OCI-LY7 (cell line): ENCODE data around the gene TMX1. TPM values are rescaled to one million over a fixed set of nuclear protein-coding genes. Genes with fewer than 3 reads are reported as not detected.
A peak's percentile ranks its signal among the peaks of the same experiment; 100 is the strongest.
"Not testable (repeated sequence)": the region's sequence is repeated elsewhere in the genome, so short reads cannot be mapped to it uniquely, and the experiment has no call there.

Experiments
- BruUV-seq: library from RNA; stranded (reverse); fragments of 400-500 nt; replicated peaks from 2 replicates; lab custom pipeline; 2021; lab: Mats Ljungman, UMichigan
- CTCF ChIA-PET: fragments of 300-600 bp; sonication (Branson Sonifier 250); formaldehyde crosslinking; loops from one replicate; lab custom pipeline; 2022; ENCODE audit warnings: antibody characterized with exemption; ENCODE audit not compliant: unreplicated experiment; lab: Charles Lee
- POLR2A ChIA-PET: fragments of 300-600 bp; sonication (Branson Sonifier 250); formaldehyde crosslinking; loops from one replicate; lab custom pipeline; 2022; ENCODE audit warnings: antibody characterized with exemption; lab: Charles Lee
- DNase-seq: peaks from one replicate; pipeline ENCODE4 v3.0.0-alpha.2; 2015; ENCODE audit warnings: low spot score
- H2AFZ ChIP-seq: fragments of 200-600 bp; sonication (generic), shearing (Covaris generic); 2 replicates; pipeline ENCODE4 v1.6.1; 2014; ENCODE audit warnings: mild to moderate bottlenecking, antibody characterized with exemption, low read length, moderate library complexity
- H3K27ac ChIP-seq: fragments of 200-600 bp; sonication (generic); 2 replicates; pipeline ENCODE4 v1.5.1; 2014; ENCODE audit warnings: mixed run types, low read depth, mild to moderate bottlenecking, moderate library complexity, low read length, inconsistent platforms; ENCODE audit not compliant: poor library complexity, severe bottlenecking
- H3K36me3 ChIP-seq: fragments of 200-600 bp; sonication (generic); 2 replicates; pipeline ENCODE4 v1.6.1; 2014; ENCODE audit warnings: mild to moderate bottlenecking, antibody characterized with exemption, low read length, moderate library complexity, mixed read lengths; ENCODE audit not compliant: insufficient read depth
- H3K4me1 ChIP-seq: fragments of 200-600 bp; sonication (generic); 2 replicates; pipeline ENCODE4 v1.5.1; 2014; ENCODE audit warnings: mild to moderate bottlenecking, low read length; ENCODE audit not compliant: insufficient read depth, poor library complexity, severe bottlenecking
- H3K4me2 ChIP-seq: fragments of 200-600 bp; sonication (generic); 2 replicates; pipeline ENCODE4 v1.6.1; 2014; ENCODE audit warnings: mild to moderate bottlenecking, low read length
- H3K4me3 ChIP-seq: fragments of 200-600 bp; sonication (generic); 2 replicates; pipeline ENCODE4 v1.5.1; 2014; ENCODE audit warnings: mild to moderate bottlenecking, low read depth, low read length; ENCODE audit not compliant: poor library complexity, severe bottlenecking
- H3K79me2 ChIP-seq: fragments of 200-600 bp; sonication (generic); 2 replicates; pipeline ENCODE4 v1.6.1; 2016; ENCODE audit warnings: low read depth, mild to moderate bottlenecking, low read length, moderate library complexity, mixed read lengths; ENCODE audit not compliant: insufficient read depth
- H3K9me2 ChIP-seq: fragments of 200-600 bp; sonication (generic); 2 replicates; pipeline ENCODE4 v1.6.1; 2016; ENCODE audit warnings: mild to moderate bottlenecking, low read length, mixed read lengths; ENCODE audit not compliant: insufficient read depth
- H3K9me3 ChIP-seq: fragments of 200-600 bp; sonication (generic); 2 replicates; pipeline ENCODE4 v1.6.1; 2014; ENCODE audit warnings: mild to moderate bottlenecking, mixed run types, low read length, mixed read lengths
- H4K20me1 ChIP-seq: fragments of 200-600 bp; sonication (generic); 2 replicates; pipeline ENCODE4 v1.6.1; 2014; ENCODE audit warnings: mild to moderate bottlenecking, antibody characterized with exemption, low read length, moderate library complexity, mixed read lengths; ENCODE audit not compliant: insufficient read depth
- CTCF ChIP-seq: fragments of 200-600 bp; sonication (generic); conservative IDR thresholded peaks from 2 replicates; pipeline ENCODE4 v1.5.1; 2014; ENCODE audit warnings: mild to moderate bottlenecking, antibody characterized with exemption, low read length, moderate library complexity, mixed read lengths
- EZH2phosphoT487 ChIP-seq: fragments of 200-600 bp; sonication (generic); IDR thresholded peaks from 2 replicates; pipeline ENCODE4 v1.6.1; 2018; ENCODE audit warnings: low read depth, borderline replicate concordance, mild to moderate bottlenecking, mixed run types, antibody characterized with exemption, low read length, moderate library complexity, mixed read lengths
- intact Hi-C: fragments of 100-400 bp; cut with micrococcal nuclease; formaldehyde crosslinking; loops from one replicate; pipeline ENCODE4 v1.10.0; 2022; ENCODE audit not compliant: unreplicated experiment
- total RNA-seq, 2 experiments: library from RNA; depleted of rRNA in 1 of 2; stranded (reverse); fragments of >200 nt in 1 of 2; shearing (Covaris generic) in 1 of 2; gene quantifications; 2 replicates each; pipeline ENCODE4 v1.2.3, GENCODE V29; 2014 to 2022

TMX1 gene
- total RNA-seq, 2 experiments from 2014 or later: 34.3 to 59.0 TPM

DNA sequence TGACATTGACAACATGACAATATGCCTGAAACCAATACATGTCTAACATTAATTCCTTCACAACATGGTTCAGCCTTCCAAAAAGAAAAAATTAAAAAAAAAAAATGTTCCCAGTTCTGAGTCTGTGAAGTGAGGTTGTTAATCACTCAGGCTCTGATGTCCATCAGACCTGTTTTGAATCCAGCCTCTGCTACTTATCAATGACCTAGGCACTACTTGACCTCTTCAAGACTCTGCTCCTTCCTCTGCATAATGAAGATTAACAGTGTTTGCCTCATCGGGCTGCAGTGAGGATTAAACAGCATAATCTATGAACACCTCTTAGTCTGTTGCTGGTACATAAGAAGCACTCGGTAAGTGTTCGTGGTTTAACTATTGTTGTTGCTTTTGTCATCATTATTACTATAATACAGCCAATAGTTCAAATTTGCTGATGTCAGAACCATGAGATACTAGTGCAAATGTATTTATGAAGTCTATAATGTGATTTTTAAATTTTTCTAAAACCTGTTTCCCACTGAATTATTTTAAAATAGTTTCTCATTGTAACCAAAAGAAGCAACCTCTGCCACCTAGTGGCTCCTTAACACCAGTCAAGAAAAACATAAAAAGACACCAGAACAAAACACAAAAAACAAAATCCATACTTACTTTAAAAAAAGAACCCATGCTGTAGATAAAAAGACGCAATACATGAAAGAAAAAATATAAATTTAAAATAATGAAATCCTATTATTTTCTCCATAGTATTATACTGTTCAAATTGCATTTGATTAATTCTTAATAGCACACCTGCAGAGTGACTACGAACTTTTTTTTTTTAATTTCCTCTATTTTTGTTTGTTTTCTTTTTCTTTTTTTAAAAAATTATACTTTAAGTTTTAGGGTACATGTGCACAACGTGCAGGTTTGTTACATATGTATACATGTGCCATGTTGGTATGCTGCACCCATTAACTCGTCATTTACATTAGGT is 20.3 kb upstream of the TMX1 start:
- DNase-seq: peak; percentile 30
- TF ChIP-seq EZH2phosphoT487: no peak
- peak; percentile 85 for TF ChIP-seq CTCF
- Histone ChIP-seq H3K27ac (no peak overlapping the region), H4K20me1 (no peaks in the 10 kb centered on the region), H3K4me2 (no peak overlapping the region), H2AFZ (no peak overlapping the region), H3K36me3 (no peaks in the 10 kb centered on the region), H3K4me3 (no peak overlapping the region), H3K9me2 (no peaks in the 10 kb centered on the region), H3K4me1 (no peaks in the 10 kb centered on the region), H3K9me3 (no peaks in the 10 kb centered on the region), H3K79me2 (no peaks in the 10 kb centered on the region)
- no TSS peak for BruUV-seq
- CTCF ChIA-PET: interaction anchor here (1.0 kb wide), 1 partner anchor 58 kb away, joined by 3 read pairs; no protein-coding TSS in a partner anchor
- POLR2A ChIA-PET: interaction anchor here (0.6 to 1.2 kb wide), 4 partner anchors 10 to 705 kb away, joined by 3 to 8 read pairs (median 3); no protein-coding TSS in a partner anchor
- intact Hi-C loops: loop anchor here (1.0 to 10.0 kb wide), 2 partner anchors 264 to 615 kb away; no protein-coding TSS in a partner anchor

DNA sequence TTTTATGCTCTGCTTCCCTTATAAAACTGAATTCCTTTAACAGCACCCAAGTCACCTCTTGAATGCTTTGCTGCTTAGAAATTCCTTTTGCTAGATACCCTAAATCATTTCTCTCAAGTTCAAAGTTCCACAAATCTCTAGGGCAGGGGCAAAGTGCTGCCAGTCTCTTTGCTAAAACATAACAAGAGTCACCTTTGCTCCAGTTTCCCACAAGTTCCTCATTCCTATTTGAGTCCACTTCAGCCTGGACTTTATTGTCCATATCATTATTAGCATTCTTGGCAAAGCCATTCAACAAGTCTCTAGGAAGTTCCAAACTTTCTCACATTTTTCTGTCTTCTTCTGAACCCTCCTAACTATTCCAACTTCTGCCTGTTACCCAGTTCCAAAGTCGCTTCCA is 16.6 kb upstream of the TMX1 start:
- H3K27ac ChIP-seq, CTCF ChIA-PET, H4K20me1 ChIP-seq, DNase-seq, H3K4me3 ChIP-seq, intact Hi-C loops, POLR2A ChIA-PET, H3K4me1 ChIP-seq, H3K4me2 ChIP-seq, H3K79me2 ChIP-seq, H3K9me3 ChIP-seq, BruUV-seq, H2AFZ ChIP-seq, H3K36me3 ChIP-seq, H3K9me2 ChIP-seq: not testable (repeated sequence)

DNA sequence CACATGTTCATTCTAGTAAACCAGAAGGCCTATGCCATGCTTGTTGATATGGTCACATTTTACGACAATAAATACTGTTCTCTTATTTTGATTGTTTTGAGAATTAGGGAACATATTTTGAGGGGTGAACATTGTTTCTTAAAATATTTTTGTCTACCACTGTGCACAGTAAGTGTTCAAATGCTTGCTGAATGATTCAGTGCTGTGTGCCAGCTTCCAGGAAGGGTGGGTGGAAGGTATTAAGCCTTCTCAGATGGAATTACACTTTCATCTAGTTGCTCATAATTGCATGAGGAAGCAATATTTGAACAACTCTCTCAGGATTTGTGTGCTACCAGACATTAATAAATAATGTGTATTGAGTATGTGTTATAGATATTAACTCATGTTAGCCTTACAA is 15.5 kb upstream of the TMX1 start:
- Histone ChIP-seq H3K36me3 (no peaks in the 10 kb centered on the region), H3K4me1 (no peaks in the 10 kb centered on the region), H3K79me2 (no peaks in the 10 kb centered on the region), H3K4me2 (no peak overlapping the region), H3K9me2 (no peaks in the 10 kb centered on the region), H2AFZ (no peak overlapping the region), H3K4me3 (no peak overlapping the region), H3K27ac (no peak overlapping the region), H4K20me1 (no peaks in the 10 kb centered on the region), H3K9me3 (no peaks in the 10 kb centered on the region)
- no TSS peak for BruUV-seq
- DNase-seq: no peak
- intact Hi-C loops: no loop called here
- ChIA-PET CTCF (no interaction called here), POLR2A (no interaction called here)
- no peak for TF ChIP-seq CTCF
- TF ChIP-seq EZH2phosphoT487: no peak
